ENCODE data around the gene BTBD10.

DNA sequence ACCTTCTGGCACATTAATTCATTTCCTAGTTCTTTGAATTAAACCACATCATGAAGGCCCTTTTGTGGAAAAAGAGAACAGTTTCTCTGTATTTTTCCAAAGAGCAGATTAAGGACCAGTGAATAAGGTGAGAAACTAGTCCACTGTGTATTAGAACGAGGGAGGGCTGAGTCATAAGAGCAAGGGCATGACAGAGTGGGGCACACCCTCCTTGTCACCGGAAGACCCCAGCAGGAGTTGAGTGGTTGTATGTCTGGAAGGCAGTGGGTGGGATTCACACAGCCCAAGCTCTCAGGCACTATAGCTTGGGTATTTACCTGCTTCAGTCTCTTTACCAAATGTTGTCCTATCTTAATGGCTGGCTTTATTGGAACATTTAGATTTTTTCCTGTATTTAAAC is 98.6 kb downstream of the BTBD10 start:
- TF ChIP-seq GATA2 (IDR thresholded peaks at IDR 0.05; ENCODE audit: low read depth, low read length) (no peak), GATA3 (IDR thresholded peaks at IDR 0.05; ENCODE audit: low read depth, low read length) (no peak)
